GM12864 (cell line): Measurements from ENCODE around the gene RESF1.

ENCODE experiments used
- DNase-seq: peaks from one replicate; pipeline ENCODE4 v3.0.0-alpha.2; 2011; ENCODE audit warnings: low read depth
- H3K4me3 ChIP-seq: 2 replicates; pipeline ENCODE4 v1.5.1; 2011; ENCODE audit warnings: mild to moderate bottlenecking, low read depth, low read length, control low read depth
- TF ChIP-seq, protein P1 (sequence below): IDR thresholded peaks from 2 replicates; pipeline ENCODE4 v1.5.1; 2011; ENCODE audit warnings: low read depth, mild to moderate bottlenecking, moderate library complexity, low read length, control low read depth, inconsistent platforms; ENCODE audit errors: missing control alignments

Gene RESF1

GRCh38 chr12:31959161-31959700 is at the start of gene RESF1:
Gene RESF1 (plus strand): TSS chr12:31959415. CDS start chr12:31980956, 21,541 bp downstream.
- peak within 1 kb of the TSS; percentile 80 for H3K4me3 ChIP-seq
- TF ChIP-seq, protein P1, sequence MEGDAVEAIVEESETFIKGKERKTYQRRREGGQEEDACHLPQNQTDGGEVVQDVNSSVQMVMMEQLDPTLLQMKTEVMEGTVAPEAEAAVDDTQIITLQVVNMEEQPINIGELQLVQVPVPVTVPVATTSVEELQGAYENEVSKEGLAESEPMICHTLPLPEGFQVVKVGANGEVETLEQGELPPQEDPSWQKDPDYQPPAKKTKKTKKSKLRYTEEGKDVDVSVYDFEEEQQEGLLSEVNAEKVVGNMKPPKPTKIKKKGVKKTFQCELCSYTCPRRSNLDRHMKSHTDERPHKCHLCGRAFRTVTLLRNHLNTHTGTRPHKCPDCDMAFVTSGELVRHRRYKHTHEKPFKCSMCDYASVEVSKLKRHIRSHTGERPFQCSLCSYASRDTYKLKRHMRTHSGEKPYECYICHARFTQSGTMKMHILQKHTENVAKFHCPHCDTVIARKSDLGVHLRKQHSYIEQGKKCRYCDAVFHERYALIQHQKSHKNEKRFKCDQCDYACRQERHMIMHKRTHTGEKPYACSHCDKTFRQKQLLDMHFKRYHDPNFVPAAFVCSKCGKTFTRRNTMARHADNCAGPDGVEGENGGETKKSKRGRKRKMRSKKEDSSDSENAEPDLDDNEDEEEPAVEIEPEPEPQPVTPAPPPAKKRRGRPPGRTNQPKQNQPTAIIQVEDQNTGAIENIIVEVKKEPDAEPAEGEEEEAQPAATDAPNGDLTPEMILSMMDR, result no peak
- DNase-seq, result peak; percentile 78

- H3K4me3 ChIP-seq, result no peak overlapping the region
- no peak for DNase-seq
- TF ChIP-seq, protein P1, result no peak
These were observed 44.3 kb upstream of the RESF1 start for GRCh38 chr12:31914927-31915326.

- TF ChIP-seq, protein P1, result no peak
- H3K4me3 ChIP-seq, result no peak overlapping the region
- DNase-seq, result no peak
These were observed 43.8 kb upstream of the RESF1 start for GRCh38 chr12:31915446-31915845.

- DNase-seq, result no peak
- TF ChIP-seq, protein P1, result no peak
- H3K4me3 ChIP-seq, result no peak overlapping the region
These were observed 36.7 kb upstream of the RESF1 start for GRCh38 chr12:31922341-31923062.

DNA sequence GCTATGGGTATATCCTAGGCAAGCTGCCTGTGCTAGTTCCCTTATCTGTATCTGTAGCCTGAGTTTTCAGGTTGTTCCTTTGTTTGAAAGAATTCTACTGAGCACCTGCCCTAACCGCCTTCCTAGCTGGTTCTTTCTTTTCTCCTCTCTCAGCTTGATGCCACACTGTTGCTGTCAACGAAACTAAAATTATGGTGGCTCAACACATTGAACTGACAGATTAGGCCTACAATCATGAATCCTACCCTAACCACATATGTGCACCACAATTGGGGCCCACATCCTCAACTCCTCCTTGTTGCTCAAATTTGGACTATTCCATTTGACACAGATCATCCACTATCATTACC is 36.2 kb upstream of the RESF1 start:
- no peak overlapping the region for H3K4me3 ChIP-seq
- no peak for DNase-seq
- TF ChIP-seq, protein P1, result no peak

DNA sequence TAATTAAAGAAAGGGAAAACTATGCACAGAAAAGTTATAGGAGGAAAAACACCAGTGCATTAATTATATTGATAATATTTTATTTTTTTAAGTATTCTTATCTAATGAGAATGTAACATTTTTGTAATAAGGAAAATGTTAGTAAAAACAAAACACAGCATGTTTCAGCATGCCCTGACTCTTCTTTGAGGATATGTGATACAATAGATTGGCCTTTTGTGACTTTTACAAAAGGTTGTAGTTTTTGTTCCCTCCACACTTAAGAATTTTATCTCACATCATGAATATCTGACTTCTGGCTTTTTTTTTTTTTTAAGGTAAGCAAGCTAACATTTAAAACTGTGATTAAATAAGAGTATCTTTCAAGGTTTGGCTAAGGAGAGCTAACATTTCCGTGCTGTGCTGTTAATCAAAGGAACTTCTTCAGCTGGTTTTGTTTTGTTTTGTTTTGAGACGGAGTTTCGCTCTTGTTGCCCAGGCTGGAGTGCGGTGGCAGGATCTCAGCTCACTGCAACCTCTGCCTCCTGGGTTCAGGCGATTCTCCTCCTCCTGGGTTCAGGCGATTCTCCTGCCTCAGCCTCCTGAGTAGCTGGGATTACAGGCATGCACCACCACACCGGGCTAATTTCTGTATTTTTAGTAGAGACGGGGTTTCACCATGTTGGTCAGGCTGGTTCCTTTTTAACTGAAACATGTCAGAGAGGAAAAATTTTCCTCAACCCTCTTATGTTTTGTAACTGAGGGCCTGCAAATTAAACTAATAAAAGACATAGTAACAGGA is 30.8 kb upstream of the RESF1 start:
- TF ChIP-seq, protein P1, result no peak
- no peak for DNase-seq
- H3K4me3 ChIP-seq, result peak overlapping the region; percentile 19; the same call in 1 of the 2 replicates
